Suprapubic skin (tissue), 4 donors: ENCODE data around the gene RNPS1. TPM values are rescaled to one million over a fixed set of nuclear protein-coding genes. Genes with fewer than 3 reads are reported as not detected.

Source experiments
- DNase-seq, 2 donors: peaks; one replicate each; pipeline ENCODE4 v3.0.0-alpha.2; 2019; ENCODE audit warnings: low spot score in 2 of 2
- H3K27ac ChIP-seq: fragments of 200-600 bp; sonication (generic); one replicate; pipeline ENCODE4 v1.5.1; 2019
- H3K27me3 ChIP-seq: fragments of 200-600 bp; sonication (generic); one replicate; pipeline ENCODE4 v1.5.1; 2019
- H3K36me3 ChIP-seq: fragments of 200-600 bp; sonication (generic); one replicate; pipeline ENCODE4 v1.5.1; 2019
- H3K4me1 ChIP-seq: fragments of 200-600 bp; sonication (generic); one replicate; pipeline ENCODE4 v1.5.1; 2019
- H3K4me3 ChIP-seq: fragments of 200-600 bp; sonication (generic); one replicate; pipeline ENCODE4 v1.5.1; 2019; ENCODE audit warnings: mild to moderate bottlenecking
- H3K9me3 ChIP-seq: fragments of 200-600 bp; sonication (generic); one replicate; pipeline ENCODE4 v1.5.1; 2019
- EP300 ChIP-seq: sonication (generic); formaldehyde crosslinking; IDR thresholded peaks from one replicate; pipeline ENCODE4 v1.6.1; 2017; ENCODE audit warnings: antibody characterized with exemption
- POLR2A ChIP-seq, 2 donors: fragments of 450-650 bp; IDR thresholded peaks; one replicate each; pipeline ENCODE4 v1.6.1; 2017; ENCODE audit warnings: antibody characterized with exemption in 2 of 2, mild to moderate bottlenecking in 2 of 2, moderate library complexity in 2 of 2
- POLR2AphosphoS5 ChIP-seq, 3 donors: sonication (generic); formaldehyde crosslinking; IDR thresholded peaks; one replicate each; pipeline ENCODE4 v1.6.1; 2017; ENCODE audit warnings: antibody characterized with exemption in 3 of 3
- WGBS: methylation state at CpG from one replicate; pipeline ENCODE4 v1.1.5; 2018; 5-methylcytosine and 5-hydroxymethylcytosine counted together
- total RNA-seq, 4 donors: library from RNA; depleted of rRNA; stranded (reverse); fragments of >200 nt; gene quantifications; one replicate each; pipeline ENCODE4 v1.1.0, GENCODE V29; 2016
- TF ChIP-seq, protein P1 (sequence below), 2 donors: fragments of 200-600 bp in 1 of 2; fragments of 450-650 bp in 1 of 2; sonication (generic) in 1 of 2; IDR thresholded peaks; one replicate each; pipeline ENCODE4 v1.5.1; 2016 to 2019; ENCODE audit warnings: antibody characterized with exemption in 2 of 2, mild to moderate bottlenecking in 1 of 2, moderate library complexity in 1 of 2

Gene RNPS1
- total RNA-seq, 4 donors from 2014 or later, result 119 to 151 (median 146) TPM

DNA sequence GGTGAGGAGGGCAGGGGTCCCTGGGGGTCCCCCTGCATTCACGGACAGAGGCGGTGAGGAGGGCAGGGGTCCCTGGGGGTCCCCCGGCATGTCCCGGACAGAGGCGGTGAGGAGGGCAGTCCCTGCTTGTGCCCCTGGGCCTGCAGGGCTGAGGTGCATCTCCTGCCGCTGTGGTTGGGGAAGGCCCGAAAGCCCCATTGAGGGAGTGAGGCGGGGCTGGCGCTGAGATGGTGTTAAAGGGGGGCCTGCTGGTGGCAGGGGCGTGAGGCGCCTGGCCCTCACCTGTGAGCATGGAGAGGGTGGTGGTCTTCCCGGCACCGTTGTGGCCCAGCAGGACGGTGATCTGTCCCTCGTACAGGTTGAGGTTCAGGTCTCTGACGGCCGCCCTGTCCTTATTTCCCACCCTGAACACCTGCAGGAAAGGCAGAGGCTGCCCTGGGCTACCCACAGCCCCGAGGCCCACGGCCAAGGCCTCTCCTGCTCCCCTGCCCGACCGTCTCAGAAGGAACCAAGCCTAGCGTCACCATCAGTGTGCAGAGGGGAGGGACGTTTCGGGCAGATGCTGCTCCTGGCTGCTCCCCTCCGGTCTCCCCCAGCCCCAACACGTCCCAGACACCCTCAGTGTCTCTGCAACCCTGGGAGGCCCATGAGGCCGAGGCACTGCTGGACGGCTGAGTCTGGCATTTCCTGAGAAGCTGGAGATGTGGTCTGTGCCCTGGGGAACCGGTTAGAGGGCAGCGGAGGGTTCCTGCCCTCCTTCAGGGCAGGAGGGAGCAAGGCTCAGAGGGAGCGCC, 31.4 kb upstream of the RNPS1 start:
- Histone ChIP-seq H3K9me3 (no peaks in the 10 kb centered on the region), H3K27ac (no peak overlapping the region), H3K27me3 (no peaks in the 10 kb centered on the region), H3K36me3 (peaks cover 16% of the 10 kb centered on the region), H3K4me3 (no peak overlapping the region), H3K4me1 (no peaks in the 10 kb centered on the region)
- 88% methylated on average over 12 of the region's 31 CpGs for WGBS
- no peak for DNase-seq
- TF ChIP-seq EP300 (no peak), POLR2AphosphoS5 (IDR thresholded peaks at IDR 0.05) (no peak), POLR2A (IDR thresholded peaks at IDR 0.05) (no peak)
- TF ChIP-seq, protein P1, sequence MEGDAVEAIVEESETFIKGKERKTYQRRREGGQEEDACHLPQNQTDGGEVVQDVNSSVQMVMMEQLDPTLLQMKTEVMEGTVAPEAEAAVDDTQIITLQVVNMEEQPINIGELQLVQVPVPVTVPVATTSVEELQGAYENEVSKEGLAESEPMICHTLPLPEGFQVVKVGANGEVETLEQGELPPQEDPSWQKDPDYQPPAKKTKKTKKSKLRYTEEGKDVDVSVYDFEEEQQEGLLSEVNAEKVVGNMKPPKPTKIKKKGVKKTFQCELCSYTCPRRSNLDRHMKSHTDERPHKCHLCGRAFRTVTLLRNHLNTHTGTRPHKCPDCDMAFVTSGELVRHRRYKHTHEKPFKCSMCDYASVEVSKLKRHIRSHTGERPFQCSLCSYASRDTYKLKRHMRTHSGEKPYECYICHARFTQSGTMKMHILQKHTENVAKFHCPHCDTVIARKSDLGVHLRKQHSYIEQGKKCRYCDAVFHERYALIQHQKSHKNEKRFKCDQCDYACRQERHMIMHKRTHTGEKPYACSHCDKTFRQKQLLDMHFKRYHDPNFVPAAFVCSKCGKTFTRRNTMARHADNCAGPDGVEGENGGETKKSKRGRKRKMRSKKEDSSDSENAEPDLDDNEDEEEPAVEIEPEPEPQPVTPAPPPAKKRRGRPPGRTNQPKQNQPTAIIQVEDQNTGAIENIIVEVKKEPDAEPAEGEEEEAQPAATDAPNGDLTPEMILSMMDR (IDR thresholded peaks at IDR 0.05), result no peak

DNA sequence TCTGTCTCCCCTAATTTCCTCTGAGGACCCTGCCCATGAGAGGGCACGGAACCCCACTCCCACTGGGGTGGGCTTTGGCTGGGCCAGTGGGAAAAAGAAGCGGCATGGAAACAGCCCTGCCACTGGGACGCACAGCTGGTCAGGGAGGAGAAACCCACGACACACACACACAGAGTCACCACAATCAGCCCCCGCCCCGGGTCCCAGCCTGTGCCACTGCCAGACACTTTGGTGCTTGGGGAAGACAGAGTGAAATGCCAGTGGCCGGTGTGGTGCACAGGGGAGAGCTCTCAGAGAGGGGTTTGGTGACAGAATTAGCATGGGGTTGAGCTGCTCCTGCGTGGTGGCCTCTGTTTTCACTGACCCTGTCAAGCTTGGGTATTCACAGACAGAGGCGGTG, 30.7 kb upstream of the RNPS1 start:
- H3K4me3 ChIP-seq, result no peak overlapping the region
- H3K36me3 ChIP-seq, result peaks cover 12% of the 10 kb centered on the region
- H3K27ac ChIP-seq, result no peak overlapping the region
- no peaks in the 10 kb centered on the region for H3K4me1 ChIP-seq
- no peaks in the 10 kb centered on the region for H3K9me3 ChIP-seq
- no peak for DNase-seq
- H3K27me3 ChIP-seq, result no peaks in the 10 kb centered on the region
- TF ChIP-seq EP300 (no peak), POLR2AphosphoS5 (IDR thresholded peaks at IDR 0.05) (no peak), POLR2A (IDR thresholded peaks at IDR 0.05) (no peak)
- TF ChIP-seq, protein P1 (IDR thresholded peaks at IDR 0.05), result no peak
- WGBS, result 98% methylated on average over 8 of the region's 9 CpGs

DNA sequence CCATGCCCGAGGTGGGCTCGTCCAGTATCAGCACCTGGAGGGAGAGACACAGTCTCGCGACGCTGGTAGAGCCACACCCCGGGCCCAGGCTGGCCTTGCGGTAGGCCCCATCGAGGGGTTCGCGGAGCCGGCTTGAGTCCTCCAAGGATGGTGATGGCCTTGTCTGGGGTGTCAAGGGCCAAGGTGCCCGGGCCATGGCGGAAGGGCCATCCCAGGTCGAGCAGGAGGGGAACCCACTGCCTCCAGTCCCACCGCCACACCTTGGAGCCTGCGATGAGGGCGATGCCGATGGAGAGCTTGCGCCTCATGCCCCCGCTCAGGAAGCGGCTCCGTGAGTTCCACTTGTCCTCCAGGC, 29.6 kb upstream of the RNPS1 start:
- WGBS, result 94% methylated on average over 3 of the region's 22 CpGs
- peaks cover 9% of the 10 kb centered on the region for H3K36me3 ChIP-seq
- no peak overlapping the region for H3K27ac ChIP-seq
- no peaks in the 10 kb centered on the region for H3K27me3 ChIP-seq
- no peaks in the 10 kb centered on the region for H3K4me1 ChIP-seq
- no peak for DNase-seq
- H3K4me3 ChIP-seq, result no peak overlapping the region
- no peak for TF ChIP-seq POLR2AphosphoS5 (IDR thresholded peaks at IDR 0.05)
- no peak for TF ChIP-seq POLR2A (IDR thresholded peaks at IDR 0.05)
- no peak for TF ChIP-seq EP300
- TF ChIP-seq, protein P1 (IDR thresholded peaks at IDR 0.05), result no peak
- H3K9me3 ChIP-seq, result no peaks in the 10 kb centered on the region

DNA sequence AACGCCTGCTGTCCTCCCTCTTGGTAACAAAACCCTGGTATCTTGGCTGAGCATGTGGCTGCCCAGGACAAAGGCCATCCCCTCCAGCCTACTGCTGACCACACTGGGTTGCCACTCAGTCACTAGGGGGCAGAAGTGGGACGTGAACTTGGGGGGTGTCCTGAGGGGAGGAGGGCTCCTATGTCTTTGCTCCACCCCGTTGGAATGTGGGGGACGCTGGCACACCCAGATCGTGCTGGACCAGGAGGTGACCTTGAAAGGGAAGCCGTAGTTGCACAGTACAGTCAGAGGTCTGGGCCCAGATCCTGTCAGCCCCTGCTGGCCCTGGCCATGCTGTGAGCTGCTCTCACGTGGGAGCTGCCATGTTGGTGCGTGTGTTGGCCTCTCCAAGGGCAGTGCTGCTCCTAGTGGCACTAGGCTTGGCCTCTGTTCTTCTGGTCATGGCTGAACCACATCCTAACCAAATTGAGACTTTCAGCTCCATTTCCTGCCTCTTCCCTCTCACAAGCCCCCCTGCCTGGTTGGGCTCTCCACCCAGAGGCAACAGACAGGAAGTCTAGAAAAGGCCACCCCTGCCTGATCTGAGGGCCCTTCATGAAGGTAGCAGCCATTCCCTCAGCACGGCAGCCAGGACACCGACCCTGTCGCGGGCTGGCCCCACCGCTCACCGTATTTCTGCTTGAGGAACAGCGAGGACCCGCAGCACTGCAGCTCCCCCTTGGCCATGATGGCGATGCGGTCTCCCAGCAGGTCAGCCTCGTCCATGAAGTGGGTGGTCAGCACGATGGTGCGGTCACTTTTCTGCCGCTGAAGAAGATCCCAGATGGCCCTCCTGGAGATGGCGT, 29.0 kb upstream of the RNPS1 start:
- H3K36me3 ChIP-seq, result peaks cover 12% of the 10 kb centered on the region
- H3K9me3 ChIP-seq, result no peaks in the 10 kb centered on the region
- no peaks in the 10 kb centered on the region for H3K27me3 ChIP-seq
- TF ChIP-seq EP300 (no peak), POLR2A (IDR thresholded peaks at IDR 0.05) (no peak), POLR2AphosphoS5 (IDR thresholded peaks at IDR 0.05) (no peak)
- TF ChIP-seq, protein P1 (IDR thresholded peaks at IDR 0.05), result no peak
- WGBS, result 74% methylated on average over 12 of the region's 23 CpGs
- H3K4me3 ChIP-seq, result no peak overlapping the region
- H3K4me1 ChIP-seq, result no peaks in the 10 kb centered on the region
- DNase-seq, result no peak
- no peak overlapping the region for H3K27ac ChIP-seq
